ENCODE data around the gene SH3BGR. TPM values are rescaled to one million over a fixed set of nuclear protein-coding genes. Genes with fewer than 3 reads are reported as not detected.

The SH3BGR gene
- total and polyA plus RNA-seq, 2 of the 8 experiments (the other 6 are each of a cell fraction or from before 2014, with no cell fraction given) = 2.1 to 5.9 TPM

DNA sequence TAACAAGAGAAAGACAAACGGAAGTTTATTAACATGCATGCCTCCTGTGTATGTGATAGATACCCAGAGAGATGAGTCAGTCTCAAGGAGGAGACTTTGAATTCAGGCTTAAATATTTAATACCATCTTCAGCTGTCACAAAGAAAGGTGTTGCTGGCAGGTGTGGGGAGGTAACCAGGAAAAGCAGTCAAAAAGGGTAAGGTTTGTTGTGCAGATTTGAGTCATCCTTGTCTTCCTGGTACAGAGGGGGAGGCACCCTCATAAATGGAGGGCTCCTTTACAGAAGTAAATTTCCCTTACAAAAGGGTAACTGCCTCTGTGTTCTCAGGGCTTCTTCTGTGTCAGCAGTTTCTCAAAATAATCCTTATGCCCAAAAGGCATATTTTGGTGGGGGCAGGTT is 85.8 kb downstream of the SH3BGR start (continued):
- TF ChIP-seq, protein P1, sequence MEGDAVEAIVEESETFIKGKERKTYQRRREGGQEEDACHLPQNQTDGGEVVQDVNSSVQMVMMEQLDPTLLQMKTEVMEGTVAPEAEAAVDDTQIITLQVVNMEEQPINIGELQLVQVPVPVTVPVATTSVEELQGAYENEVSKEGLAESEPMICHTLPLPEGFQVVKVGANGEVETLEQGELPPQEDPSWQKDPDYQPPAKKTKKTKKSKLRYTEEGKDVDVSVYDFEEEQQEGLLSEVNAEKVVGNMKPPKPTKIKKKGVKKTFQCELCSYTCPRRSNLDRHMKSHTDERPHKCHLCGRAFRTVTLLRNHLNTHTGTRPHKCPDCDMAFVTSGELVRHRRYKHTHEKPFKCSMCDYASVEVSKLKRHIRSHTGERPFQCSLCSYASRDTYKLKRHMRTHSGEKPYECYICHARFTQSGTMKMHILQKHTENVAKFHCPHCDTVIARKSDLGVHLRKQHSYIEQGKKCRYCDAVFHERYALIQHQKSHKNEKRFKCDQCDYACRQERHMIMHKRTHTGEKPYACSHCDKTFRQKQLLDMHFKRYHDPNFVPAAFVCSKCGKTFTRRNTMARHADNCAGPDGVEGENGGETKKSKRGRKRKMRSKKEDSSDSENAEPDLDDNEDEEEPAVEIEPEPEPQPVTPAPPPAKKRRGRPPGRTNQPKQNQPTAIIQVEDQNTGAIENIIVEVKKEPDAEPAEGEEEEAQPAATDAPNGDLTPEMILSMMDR (IDR thresholded peaks at IDR 0.05; ENCODE audit: control extremely low read depth in 1 of 3, insufficient read depth in 1 of 3, low read depth in 1 of 3, low read length in 3 of 3) = no peak
- 0 out of 4 replicates have a peak, but pooled peaks of 1 of the 2 experiments have one; percentile 69 for TF ChIP-seq HDAC2 (IDR thresholded peaks at IDR 0.05; ENCODE audit: borderline replicate concordance in 1 of 2, low read depth in 2 of 2, low read length in 2 of 2)
- no peak for TF ChIP-seq EGR1 (IDR thresholded peaks at IDR 0.05; ENCODE audit: borderline replicate concordance, low read depth, low read length)
- TF ChIP-seq CTBP2 (IDR thresholded peaks at IDR 0.05; ENCODE audit: borderline replicate concordance, insufficient read depth, insufficient read length, low read length) = no peak
- TF ChIP-seq RBBP5 (IDR thresholded peaks at IDR 0.05; ENCODE audit: borderline replicate concordance, low read depth, low read length) = no peak
- no peak for TF ChIP-seq NRF1 (IDR thresholded peaks at IDR 0.05; ENCODE audit: low read depth, low read length)
- no peak for TF ChIP-seq GTF2F1 (IDR thresholded peaks at IDR 0.05; ENCODE audit: borderline replicate concordance, low read depth, low read length)
- peak; percentile 63; the same call in 1 of the 2 replicates for TF ChIP-seq YY1 (IDR thresholded peaks at IDR 0.05; ENCODE audit: low read depth, low read length)
- TF ChIP-seq TAF1 (IDR thresholded peaks at IDR 0.05; ENCODE audit: low read depth, low read length) = no peak
- no peak for TF ChIP-seq HDAC6 (IDR thresholded peaks at IDR 0.05; ENCODE audit: low read depth, low read length)
- no peak for TF ChIP-seq ZNF274 (IDR thresholded peaks at IDR 0.05; ENCODE audit: borderline replicate concordance, extremely low read depth, low read length)
- 0 out of 2 replicates have a peak, but pooled peaks have one; percentile 43 for TF ChIP-seq JUN (IDR thresholded peaks at IDR 0.05; ENCODE audit: low read depth, low read length)
- TF ChIP-seq SRF (IDR thresholded peaks at IDR 0.05; ENCODE audit: low read depth, low read length) = no peak
